WTC11 (cell line): Measurements from ENCODE around the gene MYPOP.

ENCODE experiments used
- ELF4 ChIP-seq: sonication (generic); formaldehyde crosslinking; IDR thresholded peaks from 2 replicates; pipeline ENCODE4 v1.8.1; 2022; ENCODE audit warnings: low read depth, mild to moderate bottlenecking, moderate library complexity, missing genetic modification reagents
- GABPB1 ChIP-seq: sonication (generic); formaldehyde crosslinking; IDR thresholded peaks from 2 replicates; pipeline ENCODE4 v1.8.1; 2023; ENCODE audit warnings: mild to moderate bottlenecking, missing genetic modification reagents
- NFATC4 ChIP-seq: fragments of 250-450 bp; sonication (Bioruptor Pico); IDR thresholded peaks from 2 replicates; pipeline ENCODE4 v1.9.0; 2021; ENCODE audit warnings: mild to moderate bottlenecking
- SP1 ChIP-seq: sonication (generic); formaldehyde crosslinking; conservative IDR thresholded peaks from 2 replicates; pipeline ENCODE4 v1.8.1; 2022; ENCODE audit warnings: missing genetic modification reagents
- TEAD4 ChIP-seq: sonication (generic); formaldehyde crosslinking; IDR thresholded peaks from 2 replicates; pipeline ENCODE4 v1.8.0; 2022; ENCODE audit warnings: mild to moderate bottlenecking, missing genetic modification reagents
- ZNF138 ChIP-seq: sonication (generic); formaldehyde crosslinking; conservative IDR thresholded peaks from 2 replicates; pipeline ENCODE4 v1.8.1; 2022; ENCODE audit warnings: mild to moderate bottlenecking, moderate library complexity, missing genetic modification reagents
- ZNF232 ChIP-seq: sonication (generic); formaldehyde crosslinking; IDR thresholded peaks from 2 replicates; pipeline ENCODE4 v1.8.0; 2022; ENCODE audit warnings: mild to moderate bottlenecking, missing genetic modification reagents
- TF ChIP-seq, protein P1 (sequence below): fragments of 200-600 bp; IDR thresholded peaks from 2 replicates; pipeline ENCODE4 v1.8.0; 2022; ENCODE audit warnings: antibody characterized with exemption
- TF ChIP-seq, protein P2 (sequence below): sonication (generic); formaldehyde crosslinking; IDR thresholded peaks from 2 replicates; pipeline ENCODE4 v1.8.1; 2023; ENCODE audit warnings: mild to moderate bottlenecking, missing genetic modification reagents
- TF ChIP-seq, protein P3 (sequence below): sonication (generic); formaldehyde crosslinking; conservative IDR thresholded peaks from 2 replicates; pipeline ENCODE4 v1.8.1; 2022; ENCODE audit warnings: mild to moderate bottlenecking, missing genetic modification reagents
- TF ChIP-seq, protein P4 (sequence below): fragments of 250-450 bp; sonication (Bioruptor Pico); IDR thresholded peaks from 2 replicates; pipeline ENCODE4 v1.9.0; 2021; ENCODE audit warnings: mild to moderate bottlenecking
- TF ChIP-seq, protein P5 (sequence below): sonication (generic); formaldehyde crosslinking; IDR thresholded peaks from 2 replicates; pipeline ENCODE4 v1.8.1; 2023; ENCODE audit warnings: mild to moderate bottlenecking, missing genetic modification reagents, moderate library complexity

DNA sequence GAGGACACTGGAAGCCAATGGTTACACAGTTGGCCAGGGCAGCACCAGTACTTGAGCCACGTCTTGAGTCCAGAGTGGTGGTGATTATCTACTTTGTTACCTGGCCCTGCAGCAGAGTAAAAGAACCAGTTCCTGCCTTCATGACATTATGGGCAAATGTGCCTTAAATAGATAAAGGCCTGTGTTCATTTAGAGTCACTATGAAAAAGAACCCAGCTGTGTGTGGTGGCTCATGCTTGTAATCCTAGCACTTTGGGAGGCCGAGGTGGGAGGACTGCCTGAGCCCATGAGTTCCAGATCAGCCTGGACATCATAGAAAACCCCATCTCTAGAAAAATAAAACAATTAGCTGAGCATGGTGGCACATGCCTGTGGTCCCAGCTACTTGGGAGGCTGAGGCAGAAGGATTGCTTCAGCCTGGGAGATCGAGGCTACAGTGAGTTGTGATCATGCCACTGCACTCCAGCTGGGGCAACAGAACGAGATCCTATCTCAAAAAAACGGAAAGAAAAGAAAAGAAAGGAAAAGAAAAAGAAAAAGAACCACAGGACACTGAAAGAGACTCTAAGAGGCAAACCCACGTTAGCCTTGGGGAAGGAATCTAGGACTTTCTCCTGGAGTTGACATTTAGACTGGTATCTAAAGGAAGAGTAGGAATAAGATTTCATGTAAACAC is 13.1 kb downstream of the MYPOP start:
- TF ChIP-seq, protein P1, sequence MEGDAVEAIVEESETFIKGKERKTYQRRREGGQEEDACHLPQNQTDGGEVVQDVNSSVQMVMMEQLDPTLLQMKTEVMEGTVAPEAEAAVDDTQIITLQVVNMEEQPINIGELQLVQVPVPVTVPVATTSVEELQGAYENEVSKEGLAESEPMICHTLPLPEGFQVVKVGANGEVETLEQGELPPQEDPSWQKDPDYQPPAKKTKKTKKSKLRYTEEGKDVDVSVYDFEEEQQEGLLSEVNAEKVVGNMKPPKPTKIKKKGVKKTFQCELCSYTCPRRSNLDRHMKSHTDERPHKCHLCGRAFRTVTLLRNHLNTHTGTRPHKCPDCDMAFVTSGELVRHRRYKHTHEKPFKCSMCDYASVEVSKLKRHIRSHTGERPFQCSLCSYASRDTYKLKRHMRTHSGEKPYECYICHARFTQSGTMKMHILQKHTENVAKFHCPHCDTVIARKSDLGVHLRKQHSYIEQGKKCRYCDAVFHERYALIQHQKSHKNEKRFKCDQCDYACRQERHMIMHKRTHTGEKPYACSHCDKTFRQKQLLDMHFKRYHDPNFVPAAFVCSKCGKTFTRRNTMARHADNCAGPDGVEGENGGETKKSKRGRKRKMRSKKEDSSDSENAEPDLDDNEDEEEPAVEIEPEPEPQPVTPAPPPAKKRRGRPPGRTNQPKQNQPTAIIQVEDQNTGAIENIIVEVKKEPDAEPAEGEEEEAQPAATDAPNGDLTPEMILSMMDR, result no peak
- no peak for TF ChIP-seq TEAD4
- TF ChIP-seq, protein P2, sequence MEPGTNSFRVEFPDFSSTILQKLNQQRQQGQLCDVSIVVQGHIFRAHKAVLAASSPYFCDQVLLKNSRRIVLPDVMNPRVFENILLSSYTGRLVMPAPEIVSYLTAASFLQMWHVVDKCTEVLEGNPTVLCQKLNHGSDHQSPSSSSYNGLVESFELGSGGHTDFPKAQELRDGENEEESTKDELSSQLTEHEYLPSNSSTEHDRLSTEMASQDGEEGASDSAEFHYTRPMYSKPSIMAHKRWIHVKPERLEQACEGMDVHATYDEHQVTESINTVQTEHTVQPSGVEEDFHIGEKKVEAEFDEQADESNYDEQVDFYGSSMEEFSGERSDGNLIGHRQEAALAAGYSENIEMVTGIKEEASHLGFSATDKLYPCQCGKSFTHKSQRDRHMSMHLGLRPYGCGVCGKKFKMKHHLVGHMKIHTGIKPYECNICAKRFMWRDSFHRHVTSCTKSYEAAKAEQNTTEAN, result no peak
- no peak for TF ChIP-seq SP1 (CRISPR knock-in tag)
- no peak for TF ChIP-seq ELF4 (CRISPR knock-in tag)
- TF ChIP-seq ZNF232 (CRISPR knock-in tag), result no peak
- no peak for TF ChIP-seq GABPB1 (CRISPR knock-in tag)
- TF ChIP-seq, protein P3, sequence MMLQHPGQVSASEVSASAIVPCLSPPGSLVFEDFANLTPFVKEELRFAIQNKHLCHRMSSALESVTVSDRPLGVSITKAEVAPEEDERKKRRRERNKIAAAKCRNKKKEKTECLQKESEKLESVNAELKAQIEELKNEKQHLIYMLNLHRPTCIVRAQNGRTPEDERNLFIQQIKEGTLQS (CRISPR knock-in tag), result no peak
- no peak for TF ChIP-seq ZNF138
- TF ChIP-seq NFATC4 (CRISPR knock-in tag), result no peak
- TF ChIP-seq, protein P4, sequence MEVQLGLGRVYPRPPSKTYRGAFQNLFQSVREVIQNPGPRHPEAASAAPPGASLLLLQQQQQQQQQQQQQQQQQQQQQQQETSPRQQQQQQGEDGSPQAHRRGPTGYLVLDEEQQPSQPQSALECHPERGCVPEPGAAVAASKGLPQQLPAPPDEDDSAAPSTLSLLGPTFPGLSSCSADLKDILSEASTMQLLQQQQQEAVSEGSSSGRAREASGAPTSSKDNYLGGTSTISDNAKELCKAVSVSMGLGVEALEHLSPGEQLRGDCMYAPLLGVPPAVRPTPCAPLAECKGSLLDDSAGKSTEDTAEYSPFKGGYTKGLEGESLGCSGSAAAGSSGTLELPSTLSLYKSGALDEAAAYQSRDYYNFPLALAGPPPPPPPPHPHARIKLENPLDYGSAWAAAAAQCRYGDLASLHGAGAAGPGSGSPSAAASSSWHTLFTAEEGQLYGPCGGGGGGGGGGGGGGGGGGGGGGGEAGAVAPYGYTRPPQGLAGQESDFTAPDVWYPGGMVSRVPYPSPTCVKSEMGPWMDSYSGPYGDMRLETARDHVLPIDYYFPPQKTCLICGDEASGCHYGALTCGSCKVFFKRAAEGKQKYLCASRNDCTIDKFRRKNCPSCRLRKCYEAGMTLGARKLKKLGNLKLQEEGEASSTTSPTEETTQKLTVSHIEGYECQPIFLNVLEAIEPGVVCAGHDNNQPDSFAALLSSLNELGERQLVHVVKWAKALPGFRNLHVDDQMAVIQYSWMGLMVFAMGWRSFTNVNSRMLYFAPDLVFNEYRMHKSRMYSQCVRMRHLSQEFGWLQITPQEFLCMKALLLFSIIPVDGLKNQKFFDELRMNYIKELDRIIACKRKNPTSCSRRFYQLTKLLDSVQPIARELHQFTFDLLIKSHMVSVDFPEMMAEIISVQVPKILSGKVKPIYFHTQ (CRISPR knock-in tag), result no peak
- TF ChIP-seq, protein P5, sequence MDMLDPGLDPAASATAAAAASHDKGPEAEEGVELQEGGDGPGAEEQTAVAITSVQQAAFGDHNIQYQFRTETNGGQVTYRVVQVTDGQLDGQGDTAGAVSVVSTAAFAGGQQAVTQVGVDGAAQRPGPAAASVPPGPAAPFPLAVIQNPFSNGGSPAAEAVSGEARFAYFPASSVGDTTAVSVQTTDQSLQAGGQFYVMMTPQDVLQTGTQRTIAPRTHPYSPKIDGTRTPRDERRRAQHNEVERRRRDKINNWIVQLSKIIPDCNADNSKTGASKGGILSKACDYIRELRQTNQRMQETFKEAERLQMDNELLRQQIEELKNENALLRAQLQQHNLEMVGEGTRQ (CRISPR knock-in tag), result no peak
